GM21576 (cell line): Measurements from ENCODE around the gene SPRED2.
A peak's percentile ranks its signal among the peaks of the same experiment; 100 is the strongest.

Experiments used
- ATAC-seq: cut with Tn5 transposase; IDR thresholded peaks from one replicate; pipeline ENCODE4 v1.9.1; 2021; ENCODE audit warnings: mild to moderate bottlenecking, moderate library complexity; ENCODE audit not compliant: unreplicated experiment

SPRED2 gene

DNA sequence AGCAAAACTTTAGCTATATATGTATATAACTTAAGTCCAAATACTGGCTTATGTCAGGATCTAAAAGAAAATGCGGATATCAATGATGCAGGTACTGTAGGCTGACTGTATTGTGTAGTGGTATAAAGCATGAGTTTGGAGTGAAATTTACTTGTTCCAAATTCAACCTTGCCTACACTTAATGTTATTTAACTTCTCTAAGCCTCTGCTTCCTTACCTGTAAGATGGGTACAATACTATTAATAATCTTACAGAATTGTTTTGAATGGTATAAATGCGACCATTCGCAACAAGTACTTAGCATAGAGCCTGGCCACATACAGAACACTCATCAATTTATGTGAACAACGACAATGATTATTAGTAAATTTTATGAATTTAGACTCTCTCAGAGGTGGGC lies 62.4 kb downstream of the SPRED2 start:
- no peak for ATAC-seq

DNA sequence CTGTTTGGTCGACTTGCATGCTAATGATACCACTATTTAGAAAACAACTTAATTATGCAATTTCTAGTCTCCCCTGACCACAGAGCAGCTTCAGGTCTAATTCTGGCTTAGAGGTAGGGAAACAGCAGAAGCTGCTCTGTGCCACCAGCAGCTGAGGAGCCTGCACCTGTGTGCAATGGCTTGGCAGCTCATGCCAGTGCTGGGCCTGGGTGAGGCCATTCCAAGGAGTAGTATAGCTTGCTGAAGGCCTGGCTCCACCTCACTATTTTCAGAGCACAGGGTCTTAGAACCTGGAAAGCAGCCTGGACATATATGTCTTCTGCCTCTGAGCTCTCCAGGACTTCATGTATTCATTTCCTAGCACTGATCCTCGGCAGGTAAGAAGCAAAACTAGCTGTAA lies 62.8 kb downstream of the SPRED2 start:
- no peak for ATAC-seq

DNA sequence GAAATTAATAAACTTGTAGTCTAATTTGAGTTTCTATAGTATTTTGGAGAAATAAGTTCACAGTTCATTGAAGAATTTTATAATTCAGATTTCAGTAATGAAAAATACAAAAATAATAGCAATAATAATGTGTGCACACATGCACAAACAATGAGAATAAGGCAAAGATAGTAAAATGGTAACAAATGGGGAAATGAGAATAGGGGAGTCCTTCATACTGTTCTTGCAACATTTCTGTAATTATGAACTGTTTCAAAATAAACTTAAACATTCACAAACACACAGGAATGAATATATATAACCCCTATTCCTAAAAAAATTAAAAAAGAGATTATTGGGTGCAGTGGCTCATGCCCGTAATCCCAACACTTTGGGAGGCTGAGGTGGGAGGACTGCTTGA lies 63.9 kb downstream of the SPRED2 start:
- ATAC-seq, result no peak

DNA sequence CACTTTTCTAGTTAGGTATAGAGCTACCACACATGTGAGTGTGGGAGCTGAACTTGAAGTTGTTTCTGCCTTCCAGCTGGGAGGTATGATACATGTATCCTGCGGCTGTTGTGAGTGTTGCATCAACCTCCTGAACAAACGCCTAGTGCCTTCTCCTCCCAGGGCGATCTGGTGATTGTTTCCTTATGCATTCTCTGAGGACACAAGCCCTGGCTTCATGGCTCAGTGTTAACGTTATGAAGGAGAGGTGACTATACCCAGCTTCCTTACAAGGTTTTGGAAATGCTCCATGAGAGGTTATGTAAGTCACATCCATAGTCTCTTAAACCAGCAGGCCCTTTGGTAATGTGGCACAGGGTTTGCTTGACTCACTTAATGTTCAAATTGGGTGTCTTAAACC lies 64.9 kb downstream of the SPRED2 start:
- no peak for ATAC-seq

- peak; percentile 38 for ATAC-seq
These were observed 65.7 kb downstream of the SPRED2 start for GRCh38 chr2:65366595-65367125.

GRCh38 chr2:65364986-65365733 lies 67.2 kb downstream of the SPRED2 start:
- ATAC-seq, result no peak

- ATAC-seq, result no peak
These were observed 68.3 kb downstream of the SPRED2 start for GRCh38 chr2:65363879-65364666.

GRCh38 chr2:65361623-65362022 lies 70.8 kb downstream of the SPRED2 start:
- no peak for ATAC-seq

- no peak for ATAC-seq
These were observed 72.0 kb downstream of the SPRED2 start for GRCh38 chr2:65360441-65360840.

DNA sequence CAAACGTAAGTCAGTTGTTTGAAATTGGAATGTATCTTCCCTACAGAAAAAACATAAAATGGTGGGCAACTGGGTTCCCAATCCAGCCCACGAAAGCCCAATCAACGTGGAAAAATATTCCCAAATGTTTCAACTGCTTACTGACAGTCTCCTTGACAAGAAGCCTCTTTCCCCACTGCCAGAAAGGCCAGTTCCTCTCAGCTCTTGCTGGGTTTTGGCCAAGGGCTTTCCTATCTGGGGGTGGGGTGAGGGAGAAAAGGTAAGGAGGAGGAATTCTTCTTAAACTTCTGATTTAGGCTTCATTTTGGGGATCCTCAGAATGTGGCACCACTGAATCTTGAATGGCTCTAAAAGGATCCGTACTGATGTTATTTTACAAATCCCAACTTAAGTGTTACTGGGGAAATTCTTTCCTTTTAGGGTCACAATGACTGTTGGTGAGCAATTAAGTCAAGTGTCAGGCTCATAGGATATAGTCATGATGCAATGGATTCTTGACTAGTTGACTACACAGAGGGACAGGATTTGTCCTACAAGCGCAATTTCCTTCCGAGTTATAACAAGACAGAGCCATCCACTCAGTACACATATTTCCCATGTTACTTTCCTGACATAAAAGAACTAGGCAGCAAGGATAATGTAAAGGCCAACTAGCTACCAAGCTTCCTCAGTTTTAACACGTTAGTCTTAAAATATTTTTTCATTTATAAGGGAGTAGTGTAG lies 73.6 kb downstream of the SPRED2 start:
- no peak for ATAC-seq

- ATAC-seq, result peak; percentile 77
These were observed 74.5 kb downstream of the SPRED2 start for GRCh38 chr2:65357959-65358294.

- peak; percentile 35 for ATAC-seq
These were observed 75.1 kb downstream of the SPRED2 start for GRCh38 chr2:65357095-65357958.

GRCh38 chr2:65355186-65355831 lies 77.1 kb downstream of the SPRED2 start:
- ATAC-seq, result no peak

DNA sequence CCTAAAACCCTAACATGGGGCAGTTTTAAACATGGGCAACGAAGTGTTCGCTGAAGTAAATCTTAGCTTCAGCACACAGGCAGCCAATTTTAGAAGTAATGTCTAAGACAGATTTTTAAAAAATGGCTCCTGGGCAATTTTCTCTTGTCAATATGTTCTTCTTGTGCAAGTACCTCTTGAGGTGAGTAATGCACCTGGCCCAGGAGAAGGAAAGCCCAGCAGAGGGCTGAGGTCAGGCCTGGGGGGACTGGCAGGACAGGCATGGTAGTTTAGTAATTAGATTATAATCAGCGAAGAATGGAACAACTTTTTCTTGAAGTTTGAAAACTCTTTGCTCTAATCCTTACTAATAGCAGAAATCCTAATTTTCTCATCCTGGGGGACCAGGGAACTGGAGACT lies 77.6 kb downstream of the SPRED2 start:
- ATAC-seq, result no peak

- no peak for ATAC-seq
These were observed 78.5 kb downstream of the SPRED2 start for GRCh38 chr2:65353927-65354326.

DNA sequence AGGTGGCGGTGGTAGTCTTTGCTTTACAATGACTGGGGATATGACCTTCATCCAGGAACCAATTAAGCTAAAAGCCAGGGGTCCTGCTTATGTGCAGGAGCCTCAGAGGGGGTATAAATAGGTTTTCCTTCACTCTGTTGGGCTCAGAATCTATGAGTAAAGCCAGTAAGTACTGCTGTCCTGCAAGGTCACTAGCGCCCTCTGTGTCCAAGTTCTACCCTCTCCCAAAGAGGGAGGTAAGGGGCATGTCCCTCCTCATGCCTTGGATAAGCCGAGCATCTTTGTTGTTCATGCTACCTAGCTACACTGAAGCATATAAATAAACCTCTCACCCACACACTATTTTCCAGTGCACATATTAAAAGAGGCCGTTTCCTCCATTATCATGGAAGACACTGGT lies 79.4 kb downstream of the SPRED2 start:
- no peak for ATAC-seq

DNA sequence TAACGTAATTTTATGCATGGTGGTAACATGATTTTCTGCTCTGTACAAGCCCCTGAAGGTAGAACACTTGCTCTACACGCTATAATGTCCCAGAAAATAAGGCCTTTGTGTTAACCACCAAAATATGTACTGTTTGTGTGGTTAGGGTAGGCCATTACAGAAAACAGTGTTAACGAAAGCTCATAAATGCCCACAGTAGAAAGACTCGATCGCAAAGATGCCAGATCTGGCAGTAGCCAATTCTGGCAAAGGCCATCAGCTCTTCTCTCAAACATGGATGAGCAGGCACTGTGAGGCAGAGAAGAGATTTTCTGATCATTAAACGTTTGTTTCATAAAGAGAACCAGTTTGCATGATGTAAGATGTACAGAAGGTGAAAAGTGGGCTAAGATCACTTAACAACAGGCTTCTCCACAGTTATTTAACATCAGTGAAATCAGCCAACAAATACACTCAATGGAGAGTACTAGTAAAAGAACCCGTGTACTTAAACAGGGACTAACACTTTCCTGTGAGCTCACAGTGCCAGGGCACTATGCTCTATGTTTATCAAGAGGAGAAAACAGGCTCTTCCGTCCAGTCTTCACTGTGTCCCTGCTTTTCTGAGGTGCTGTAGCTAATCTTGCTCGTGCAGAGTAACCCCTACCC lies 80.3 kb downstream of the SPRED2 start:
- ATAC-seq, result no peak

DNA sequence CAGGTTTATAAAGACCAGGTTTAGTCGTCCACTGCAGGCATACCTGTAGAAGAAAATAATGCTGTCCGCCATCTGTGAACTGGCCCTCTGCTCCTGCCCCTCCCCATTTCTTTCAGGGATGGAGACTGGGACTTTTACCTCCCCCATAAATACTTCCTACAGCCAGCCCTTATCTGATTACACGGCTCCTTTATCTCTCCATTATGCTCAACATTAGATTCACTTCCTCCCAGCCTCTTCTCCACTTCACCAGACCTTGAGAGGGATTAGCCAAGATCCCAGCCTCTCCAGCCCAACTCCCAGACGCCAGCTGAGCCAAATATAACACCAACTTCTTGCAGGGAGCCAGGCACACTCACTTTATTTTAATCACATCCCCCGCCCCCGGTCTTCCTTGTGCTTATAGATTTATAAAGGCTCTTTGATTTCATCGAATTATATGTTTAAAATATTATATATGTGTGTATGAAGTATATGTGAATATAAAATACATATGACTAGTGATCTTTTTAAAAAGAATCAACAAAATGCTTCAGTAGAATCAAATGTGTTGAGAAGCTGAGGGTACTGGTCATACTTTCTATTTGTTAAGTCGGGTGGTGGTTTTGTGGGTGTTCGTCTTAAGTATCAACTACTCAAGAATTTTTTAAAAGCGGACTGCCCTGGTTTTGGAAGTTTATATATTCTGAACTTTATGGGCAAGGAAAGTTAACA lies 81.0 kb downstream of the SPRED2 start:
- ATAC-seq, result peak; percentile 13

DNA sequence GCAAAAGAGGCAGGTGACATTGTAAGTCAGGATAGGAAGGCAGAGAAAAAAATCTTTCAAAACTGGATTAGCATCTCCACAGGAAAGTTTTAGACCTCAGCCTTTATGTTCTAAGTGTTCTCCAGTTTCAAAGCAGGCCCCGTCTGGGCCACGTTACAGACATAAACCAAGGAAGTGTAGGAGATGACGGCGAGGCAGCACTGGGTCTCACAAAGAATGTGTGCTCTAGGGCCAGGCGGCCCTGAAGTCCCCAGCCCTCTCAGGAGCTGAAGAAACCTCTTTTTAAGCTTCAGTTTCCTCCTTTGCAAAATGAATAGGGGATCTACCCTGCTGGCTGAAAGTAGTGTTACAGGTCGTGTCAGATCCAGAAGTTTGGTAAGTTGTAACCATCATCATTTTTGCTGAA lies 81.7 kb downstream of the SPRED2 start:
- ATAC-seq, result peak; percentile 69
